D721Med (cell line): ENCODE measurements around the gene KRTAP4-5.
"Not testable (repeated sequence)": the region's sequence is repeated elsewhere in the genome, so short reads cannot be mapped to it uniquely, and the experiment has no call there.

ENCODE experiments used
- DNase-seq: peaks from one replicate; pipeline ENCODE4 v3.0.0; 2011; ENCODE audit warnings: low spot score; ENCODE audit not compliant: insufficient read length
- FAIRE-seq: peaks from 2 replicates; lab custom pipeline; 2011; peaks lifted over from hg19 to GRCh38; lab: Jason Lieb, UNC
- CTCF ChIP-seq: IDR thresholded peaks from 2 replicates; pipeline ENCODE4 v1.5.1; 2012; ENCODE audit warnings: mild to moderate bottlenecking, control low read depth; ENCODE audit not compliant: insufficient read depth; ENCODE audit errors: missing control alignments

The KRTAP4-5 gene

GRCh38 chr17:41131979-41132378, 17.6 kb downstream of the KRTAP4-5 start:
- DNase-seq (no peak), FAIRE-seq (no peak)
- no peak for TF ChIP-seq CTCF

- no peak for TF ChIP-seq CTCF
- no peak for FAIRE-seq
- DNase-seq, result no peak
Measured at GRCh38 chr17:41127371-41127770, 22.3 kb downstream of the KRTAP4-5 start.

GRCh38 chr17:41126412-41126811, 23.2 kb downstream of the KRTAP4-5 start:
- TF ChIP-seq CTCF, result no peak
- no peak for DNase-seq
- FAIRE-seq, result no peak

GRCh38 chr17:41125064-41125463, 24.6 kb downstream of the KRTAP4-5 start:
- DNase-seq, result no peak
- no peak for TF ChIP-seq CTCF
- no peak for FAIRE-seq

GRCh38 chr17:41123991-41124371, 25.6 kb downstream of the KRTAP4-5 start, which contains the start of gene KRTAP4-12:
KRTAP4-12 (minus strand) TSS chr17:41124182; CDS start chr17:41124122, 60 bp downstream.
- not testable (repeated sequence) for FAIRE-seq, DNase-seq

GRCh38 chr17:41123292-41123990, 26.2 kb downstream of the KRTAP4-5 start:
- DNase-seq, FAIRE-seq: not testable (repeated sequence)

GRCh38 chr17:41121742-41122141, 27.9 kb downstream of the KRTAP4-5 start:
- FAIRE-seq, result no peak
- TF ChIP-seq CTCF, result no peak
- no peak for DNase-seq

- DNase-seq, FAIRE-seq: not testable (repeated sequence)
Measured at GRCh38 chr17:41119696-41120690, 29.6 kb downstream of the KRTAP4-5 start.
